ENCODE results near the gene CDKN2AIP. TPM values are rescaled to one million over a fixed set of nuclear protein-coding genes. Genes with fewer than 3 reads are reported as not detected.

Gene CDKN2AIP
- total and polyA plus RNA-seq, 4 donors = 9.1 to 19.6 (median 11.4) TPM

GRCh38 chr4:183434264-183434663 is 10.2 kb upstream of the CDKN2AIP start:
- H3K4me1 ChIP-seq (ENCODE audit: control insufficient read depth in 5 of 5, insufficient read depth in 5 of 5, low read length in 5 of 5) = peaks cover 0 to 8% (median 0%) of the 10 kb centered on the region in 5 donors
- no peak for DNase-seq
- 90 to 94% methylated on average over 15 of the region's 15 CpGs for WGBS, 2 donors
- no peaks in the 10 kb centered on the region for H3K9me3 ChIP-seq (ENCODE audit: control insufficient read depth in 4 of 4, insufficient read depth in 3 of 4, low read length in 3 of 4)
- H3K36me3 ChIP-seq (ENCODE audit: control insufficient read depth in 4 of 4, insufficient read depth in 4 of 4, low read length in 4 of 4) = no peaks in the 10 kb centered on the region
- ATAC-seq (ENCODE audit: insufficient read depth, low FRiP score) = no peak
- no peak for TF ChIP-seq CTCF (IDR thresholded peaks at IDR 0.05; ENCODE audit: control extremely low read depth, extremely low read depth)
- H3K27me3 ChIP-seq (ENCODE audit: control insufficient read depth in 3 of 3, insufficient read depth in 3 of 3, low read length in 2 of 3) = no peaks in the 10 kb centered on the region
- no peak overlapping the region for H3K9ac ChIP-seq (ENCODE audit: insufficient read depth in 1 of 2, low read length in 2 of 2)
- H3K27ac ChIP-seq (ENCODE audit: low read depth in 1 of 2, low read length in 1 of 2) = no peak overlapping the region
- H3K4me3 ChIP-seq = no peak overlapping the region

DNA sequence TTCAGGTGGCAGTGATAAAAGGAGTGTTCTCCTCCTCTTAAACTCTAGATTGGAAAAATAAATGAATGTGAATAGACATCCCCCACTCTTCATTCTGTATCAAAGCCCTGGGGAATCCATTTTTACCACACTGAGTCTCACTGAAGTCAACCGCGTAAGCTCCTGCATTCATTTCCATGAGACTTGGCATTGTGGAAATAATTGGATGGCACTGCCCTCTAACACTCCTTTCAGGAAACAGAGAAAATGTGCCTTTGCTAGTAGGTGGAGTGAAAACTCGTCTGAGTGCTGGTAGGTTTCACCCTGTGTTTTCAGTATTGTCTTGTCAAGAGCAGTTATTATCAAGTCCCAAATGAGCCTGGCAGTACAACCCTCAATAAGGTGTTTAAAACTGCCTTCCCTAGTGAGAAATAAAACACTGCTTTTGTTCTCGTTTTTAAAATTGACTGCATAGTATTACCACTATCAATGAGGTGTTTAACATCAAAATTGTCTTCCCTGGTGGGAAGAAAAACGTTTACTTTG is 9.7 kb upstream of the CDKN2AIP start:
- no peak for TF ChIP-seq CTCF (IDR thresholded peaks at IDR 0.05; ENCODE audit: control extremely low read depth, extremely low read depth)
- no peaks in the 10 kb centered on the region for H3K9me3 ChIP-seq (ENCODE audit: control insufficient read depth in 4 of 4, insufficient read depth in 3 of 4, low read length in 3 of 4)
- peaks cover 0 to 8% (median 0%) of the 10 kb centered on the region in 5 donors for H3K4me1 ChIP-seq (ENCODE audit: control insufficient read depth in 5 of 5, insufficient read depth in 5 of 5, low read length in 5 of 5)
- WGBS, 2 donors = 59 to 66% methylated on average over 5 of the region's 5 CpGs
- no peak overlapping the region for H3K9ac ChIP-seq (ENCODE audit: insufficient read depth in 1 of 2, low read length in 2 of 2)
- ATAC-seq (ENCODE audit: insufficient read depth, low FRiP score) (no peak), DNase-seq (no peak)
- H3K27ac ChIP-seq (ENCODE audit: low read depth in 1 of 2, low read length in 1 of 2) = no peak overlapping the region
- no peaks in the 10 kb centered on the region for H3K27me3 ChIP-seq (ENCODE audit: control insufficient read depth in 3 of 3, insufficient read depth in 3 of 3, low read length in 2 of 3)
- no peak overlapping the region for H3K4me3 ChIP-seq
- H3K36me3 ChIP-seq (ENCODE audit: control insufficient read depth in 4 of 4, insufficient read depth in 4 of 4, low read length in 4 of 4) = no peaks in the 10 kb centered on the region

DNA sequence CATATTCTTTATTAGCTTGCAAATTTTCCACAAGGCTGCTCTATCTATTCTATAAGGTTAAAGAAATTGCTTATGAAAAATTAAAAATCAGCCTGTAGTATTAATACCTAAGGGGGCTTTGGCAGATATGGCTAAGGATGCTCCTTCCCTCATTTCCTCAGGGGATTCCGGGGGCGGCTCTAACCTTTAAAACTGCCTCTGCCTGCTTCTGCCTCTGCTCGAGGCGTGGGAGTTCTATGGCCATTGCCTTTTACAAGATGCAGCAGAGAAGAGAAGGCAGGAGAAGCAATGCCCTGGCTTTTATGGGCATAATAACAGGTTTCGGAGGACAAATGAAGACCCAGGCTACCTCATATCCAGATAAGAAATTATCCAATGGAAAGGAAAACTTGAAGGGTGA is 8.6 kb upstream of the CDKN2AIP start:
- Histone ChIP-seq H3K9ac (ENCODE audit: insufficient read depth in 1 of 2, low read length in 2 of 2) (no peak overlapping the region), H3K27me3 (ENCODE audit: control insufficient read depth in 3 of 3, insufficient read depth in 3 of 3, low read length in 2 of 3) (no peaks in the 10 kb centered on the region), H3K4me1 (ENCODE audit: control insufficient read depth in 5 of 5, insufficient read depth in 5 of 5, low read length in 5 of 5) (peaks cover 0 to 3% (median 0%) of the 10 kb centered on the region in 5 donors), H3K27ac (ENCODE audit: low read depth in 1 of 2, low read length in 1 of 2) (no peak overlapping the region), H3K36me3 (ENCODE audit: control insufficient read depth in 4 of 4, insufficient read depth in 4 of 4, low read length in 4 of 4) (no peaks in the 10 kb centered on the region), H3K9me3 (ENCODE audit: control insufficient read depth in 4 of 4, insufficient read depth in 3 of 4, low read length in 3 of 4) (no peaks in the 10 kb centered on the region), H3K4me3 (no peak overlapping the region)
- DNase-seq = no peak
- WGBS, 2 donors = 90 to 92% methylated on average over 5 of the region's 5 CpGs
- no peak for TF ChIP-seq CTCF (IDR thresholded peaks at IDR 0.05; ENCODE audit: control extremely low read depth, extremely low read depth)
- no peak for ATAC-seq (ENCODE audit: insufficient read depth, low FRiP score)

DNA sequence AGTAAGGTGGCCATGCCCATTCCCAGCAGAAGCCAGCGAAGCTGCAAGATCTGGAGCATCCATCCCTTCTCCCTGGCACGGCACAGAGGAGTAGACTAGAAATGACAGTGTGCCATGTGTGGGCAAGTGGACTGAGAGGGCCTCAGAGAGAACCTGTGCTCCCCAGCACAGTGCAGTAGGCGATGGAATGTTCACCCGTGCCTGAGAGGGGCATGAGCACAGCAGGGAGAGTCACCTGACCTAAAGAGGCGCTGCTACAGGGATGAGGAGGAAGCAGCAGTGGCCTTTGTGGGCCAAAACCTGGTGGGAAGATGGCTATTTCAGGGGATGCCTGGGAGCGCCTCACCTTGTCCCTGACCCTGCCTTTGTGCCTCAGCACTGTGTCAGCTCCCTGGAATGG is 8.0 kb upstream of the CDKN2AIP start:
- no peak for ATAC-seq (ENCODE audit: insufficient read depth, low FRiP score)
- H3K9me3 ChIP-seq (ENCODE audit: control insufficient read depth in 4 of 4, insufficient read depth in 3 of 4, low read length in 3 of 4) = no peaks in the 10 kb centered on the region
- no peak for TF ChIP-seq CTCF (IDR thresholded peaks at IDR 0.05; ENCODE audit: control extremely low read depth, extremely low read depth)
- H3K9ac ChIP-seq (ENCODE audit: insufficient read depth in 1 of 2, low read length in 2 of 2) = no peak overlapping the region
- H3K27ac ChIP-seq (ENCODE audit: low read depth in 1 of 2, low read length in 1 of 2) = no peak overlapping the region
- no peaks in the 10 kb centered on the region for H3K4me1 ChIP-seq (ENCODE audit: control insufficient read depth in 5 of 5, insufficient read depth in 5 of 5, low read length in 5 of 5)
- WGBS, 2 donors = 75 to 89% methylated on average over 6 of the region's 6 CpGs
- no peak overlapping the region for H3K4me3 ChIP-seq
- H3K27me3 ChIP-seq (ENCODE audit: control insufficient read depth in 3 of 3, insufficient read depth in 3 of 3, low read length in 2 of 3) = no peaks in the 10 kb centered on the region
- no peak for DNase-seq
- H3K36me3 ChIP-seq (ENCODE audit: control insufficient read depth in 4 of 4, insufficient read depth in 4 of 4, low read length in 4 of 4) = no peaks in the 10 kb centered on the region

Measured in lung (tissue), 12 donors.